ENCODE data around the gene NDUFS3.

NDUFS3 gene

DNA sequence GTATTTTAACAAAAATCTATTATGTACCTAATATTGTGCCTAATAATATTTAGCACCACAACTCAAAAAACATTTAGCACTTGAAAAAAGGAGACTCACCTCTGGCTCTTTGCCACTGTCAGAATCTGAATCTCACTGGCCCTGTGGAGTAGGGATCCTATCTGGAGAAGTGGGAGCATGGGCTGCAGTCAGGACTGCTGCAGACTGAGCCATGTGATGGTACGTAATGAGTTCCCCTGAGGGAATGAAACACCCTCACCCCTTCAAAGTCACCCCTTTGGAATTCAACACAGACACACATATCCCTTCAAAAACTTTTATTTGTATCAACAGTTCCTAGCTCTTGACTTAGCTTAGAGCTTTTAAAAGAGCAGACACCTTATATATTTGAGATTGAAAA, 7.0 kb upstream of the NDUFS3 start:
- peak overlapping the region; percentile 66 for H3K27ac ChIP-seq
- H3K9me3 ChIP-seq (ENCODE audit: severe bottlenecking), result no peaks in the 10 kb centered on the region
- H3K27me3 ChIP-seq (ENCODE audit: insufficient read depth, low read depth, severe bottlenecking), result no peaks in the 10 kb centered on the region
- TF ChIP-seq, protein P1, sequence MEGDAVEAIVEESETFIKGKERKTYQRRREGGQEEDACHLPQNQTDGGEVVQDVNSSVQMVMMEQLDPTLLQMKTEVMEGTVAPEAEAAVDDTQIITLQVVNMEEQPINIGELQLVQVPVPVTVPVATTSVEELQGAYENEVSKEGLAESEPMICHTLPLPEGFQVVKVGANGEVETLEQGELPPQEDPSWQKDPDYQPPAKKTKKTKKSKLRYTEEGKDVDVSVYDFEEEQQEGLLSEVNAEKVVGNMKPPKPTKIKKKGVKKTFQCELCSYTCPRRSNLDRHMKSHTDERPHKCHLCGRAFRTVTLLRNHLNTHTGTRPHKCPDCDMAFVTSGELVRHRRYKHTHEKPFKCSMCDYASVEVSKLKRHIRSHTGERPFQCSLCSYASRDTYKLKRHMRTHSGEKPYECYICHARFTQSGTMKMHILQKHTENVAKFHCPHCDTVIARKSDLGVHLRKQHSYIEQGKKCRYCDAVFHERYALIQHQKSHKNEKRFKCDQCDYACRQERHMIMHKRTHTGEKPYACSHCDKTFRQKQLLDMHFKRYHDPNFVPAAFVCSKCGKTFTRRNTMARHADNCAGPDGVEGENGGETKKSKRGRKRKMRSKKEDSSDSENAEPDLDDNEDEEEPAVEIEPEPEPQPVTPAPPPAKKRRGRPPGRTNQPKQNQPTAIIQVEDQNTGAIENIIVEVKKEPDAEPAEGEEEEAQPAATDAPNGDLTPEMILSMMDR (IDR thresholded peaks at IDR 0.05; ENCODE audit: low read depth, low read length), result no peak
- H3K4me3 ChIP-seq (ENCODE audit: low read depth, low read length), result no peak overlapping the region
- DNase-seq, result no peak
- peaks cover 67% of the 10 kb centered on the region for H3K36me3 ChIP-seq

DNA sequence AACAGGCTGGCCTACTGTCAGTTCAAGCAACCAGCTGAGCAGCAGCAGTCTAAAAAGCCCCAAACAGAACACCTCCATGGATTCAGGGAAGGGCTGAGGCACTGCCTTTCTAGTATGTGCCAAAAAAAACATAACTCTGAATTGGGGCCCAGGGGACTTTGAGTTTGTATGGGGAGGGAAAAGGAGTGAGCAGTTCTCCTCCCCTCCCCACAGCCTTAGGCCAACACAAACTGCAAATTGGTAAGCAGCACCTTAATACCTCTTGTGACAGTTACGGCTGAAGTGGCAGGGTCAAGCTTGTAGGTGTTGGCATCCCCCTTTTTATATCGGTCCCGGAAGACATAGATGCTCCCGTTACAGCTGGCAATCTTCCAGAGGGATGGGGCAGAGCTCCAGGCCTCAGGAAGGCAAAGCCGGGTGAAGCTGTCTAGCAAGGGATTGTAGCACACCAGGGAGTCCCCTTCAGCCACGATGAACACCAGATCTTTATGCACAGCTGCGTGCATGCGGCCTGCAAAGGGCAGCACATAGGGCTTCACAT, 6.1 kb upstream of the NDUFS3 start:
- H3K9me3 ChIP-seq (ENCODE audit: severe bottlenecking), result no peaks in the 10 kb centered on the region
- DNase-seq, result peak; percentile 75
- H3K27me3 ChIP-seq (ENCODE audit: insufficient read depth, low read depth, severe bottlenecking), result no peaks in the 10 kb centered on the region
- H3K27ac ChIP-seq, result peak overlapping the region; percentile 66
- H3K4me3 ChIP-seq (ENCODE audit: low read depth, low read length), result no peak overlapping the region
- H3K36me3 ChIP-seq, result peaks cover 73% of the 10 kb centered on the region
- TF ChIP-seq, protein P1 (IDR thresholded peaks at IDR 0.05; ENCODE audit: low read depth, low read length), result no peak

DNA sequence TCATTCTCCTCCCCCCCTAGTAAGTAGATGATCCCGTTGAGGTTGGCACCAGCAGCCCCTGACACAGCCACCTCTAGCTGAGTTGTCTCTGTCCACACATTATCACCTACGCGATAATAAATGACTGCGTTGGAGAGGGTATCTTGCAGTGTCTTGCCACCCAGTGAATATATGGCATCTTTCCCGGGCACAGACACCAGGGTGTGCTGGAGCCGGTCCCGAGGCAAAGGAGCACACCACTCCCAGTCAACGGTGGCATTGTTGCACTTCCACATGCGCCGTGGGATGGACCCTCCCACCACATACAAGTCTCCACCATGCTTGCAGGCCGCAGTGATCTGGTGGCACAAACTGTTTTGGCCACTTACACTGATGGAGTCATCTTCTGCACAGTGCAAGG, 5.6 kb upstream of the NDUFS3 start:
- TF ChIP-seq, protein P1 (IDR thresholded peaks at IDR 0.05; ENCODE audit: low read depth, low read length), result no peak
- Histone ChIP-seq H3K27ac (peak overlapping the region; percentile 66), H3K36me3 (peaks cover 74% of the 10 kb centered on the region), H3K27me3 (ENCODE audit: insufficient read depth, low read depth, severe bottlenecking) (no peaks in the 10 kb centered on the region), H3K9me3 (ENCODE audit: severe bottlenecking) (no peaks in the 10 kb centered on the region), H3K4me3 (ENCODE audit: low read depth, low read length) (no peak overlapping the region)
- no peak for DNase-seq

DNA sequence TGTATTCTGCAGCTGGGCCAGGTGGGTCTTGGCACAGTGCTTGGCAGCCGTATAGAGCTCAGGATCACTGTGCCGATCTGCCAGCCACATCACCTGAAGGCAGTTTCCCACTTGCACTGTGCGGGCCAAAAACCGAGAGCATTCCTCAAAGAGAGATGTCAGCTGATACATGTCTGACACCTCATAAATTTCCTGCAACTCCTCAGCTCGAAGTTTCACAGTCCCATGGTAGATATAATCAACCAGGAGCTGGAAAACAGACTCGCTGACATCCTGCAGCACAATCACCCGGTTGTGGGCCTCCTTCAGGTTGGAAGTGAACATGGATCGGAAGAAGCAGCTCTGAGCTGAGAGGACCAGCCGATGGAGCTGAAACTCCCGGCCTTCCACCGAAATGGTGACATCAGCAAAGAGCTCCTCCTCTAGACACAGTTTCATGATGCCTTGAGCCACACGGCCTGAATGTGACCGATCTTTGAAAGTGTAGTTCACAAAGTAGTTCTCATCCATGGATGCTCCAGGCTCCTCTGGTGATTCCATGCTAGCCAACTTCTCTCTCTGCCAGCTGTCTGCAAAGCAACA, 1.3 kb upstream of the NDUFS3 start:
- H3K27ac ChIP-seq, result peak overlapping the region; percentile 98
- no peak overlapping the region for H3K4me3 ChIP-seq (ENCODE audit: low read depth, low read length)
- TF ChIP-seq, protein P1 (IDR thresholded peaks at IDR 0.05; ENCODE audit: low read depth, low read length), result no peak
- no peak for DNase-seq
- H3K36me3 ChIP-seq, result peaks cover 80% of the 10 kb centered on the region
- H3K9me3 ChIP-seq (ENCODE audit: severe bottlenecking), result no peaks in the 10 kb centered on the region
- no peaks in the 10 kb centered on the region for H3K27me3 ChIP-seq (ENCODE audit: insufficient read depth, low read depth, severe bottlenecking)

DNA sequence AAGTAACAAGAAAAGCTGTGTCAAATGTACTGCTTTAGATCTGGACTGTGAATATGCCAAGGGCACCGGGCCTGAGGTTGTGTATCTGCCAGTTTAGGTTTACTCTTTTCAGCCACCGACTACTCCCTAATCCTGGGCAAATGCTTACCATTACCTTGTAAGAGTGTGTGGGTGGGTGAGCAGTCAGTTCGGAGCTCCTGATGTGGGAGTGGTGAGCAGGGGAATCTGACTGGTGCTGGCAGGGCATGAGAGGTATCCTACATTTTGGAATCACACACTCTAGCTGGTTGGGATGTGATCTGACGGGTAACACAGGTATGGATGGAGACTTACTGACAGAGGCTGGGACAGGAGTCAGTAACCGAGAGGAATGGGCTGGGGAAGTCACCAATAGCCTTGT, 5.0 kb downstream of the NDUFS3 start:
- Histone ChIP-seq H3K27me3 (ENCODE audit: insufficient read depth, low read depth, severe bottlenecking) (no peaks in the 10 kb centered on the region), H3K9me3 (ENCODE audit: severe bottlenecking) (no peaks in the 10 kb centered on the region), H3K27ac (no peak overlapping the region), H3K4me3 (ENCODE audit: low read depth, low read length) (no peak overlapping the region), H3K36me3 (peaks cover 62% of the 10 kb centered on the region)
- DNase-seq, result no peak
- TF ChIP-seq, protein P1 (IDR thresholded peaks at IDR 0.05; ENCODE audit: low read depth, low read length), result no peak
